ENCODE measurements around the gene POMT2.

The POMT2 gene

DNA sequence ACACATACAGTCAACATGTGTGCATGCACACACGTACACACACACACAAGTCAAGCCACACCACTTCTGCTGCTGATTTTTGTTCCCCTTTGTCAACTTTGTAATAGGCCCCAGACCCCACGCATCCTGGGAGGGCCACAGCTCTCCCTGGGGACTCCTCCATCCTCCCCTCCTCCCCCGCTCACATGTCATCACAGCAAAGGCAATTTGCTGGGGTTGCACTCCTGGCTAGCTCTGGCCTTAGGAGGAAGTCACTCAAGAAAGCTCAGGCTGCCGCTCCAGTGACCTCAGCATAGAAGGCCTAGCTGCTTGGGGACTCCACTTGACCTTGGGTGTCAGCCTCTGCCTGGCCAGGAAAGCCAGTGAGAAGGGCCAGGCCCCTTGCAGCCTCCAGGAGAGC lies 76.8 kb downstream of the POMT2 start:
- Mint-ChIP-seq H3K9me3 (no peaks in the 10 kb centered on the region), H3K36me3 (no peaks in the 10 kb centered on the region), H3K27ac (no peak overlapping the region), H3K4me1 (no peaks in the 10 kb centered on the region), H3K4me3 (no peak overlapping the region), H3K27me3 (peaks cover 5% of the 10 kb centered on the region)
- no peak for DNase-seq
- CTCF ChIA-PET, result no interaction called here

DNA sequence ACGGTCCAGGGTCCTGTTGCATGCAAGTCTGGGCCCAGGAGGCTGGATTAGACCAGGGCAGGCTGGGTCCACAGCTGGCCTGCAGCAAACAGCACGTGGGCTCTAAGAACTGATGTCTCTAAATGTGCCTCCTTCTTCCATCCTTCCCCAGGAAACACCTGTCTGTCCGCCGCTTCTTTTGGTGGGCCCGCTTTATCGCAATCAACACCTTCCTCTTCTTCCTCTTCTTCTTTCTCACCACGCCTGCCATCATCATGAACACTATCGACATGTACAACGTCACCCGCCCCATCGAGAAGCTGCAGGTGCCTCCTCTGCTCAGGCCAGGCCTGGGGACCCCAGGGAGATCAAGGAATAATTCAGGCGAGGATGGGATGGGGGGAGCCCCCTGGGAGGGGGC lies 77.9 kb downstream of the POMT2 start:
- H3K27ac Mint-ChIP-seq, result no peak overlapping the region
- H3K27me3 Mint-ChIP-seq, result peaks cover 5% of the 10 kb centered on the region
- H3K4me1 Mint-ChIP-seq, result no peaks in the 10 kb centered on the region
- CTCF ChIA-PET, result no interaction called here
- H3K36me3 Mint-ChIP-seq, result no peaks in the 10 kb centered on the region
- H3K9me3 Mint-ChIP-seq, result no peaks in the 10 kb centered on the region
- H3K4me3 Mint-ChIP-seq, result no peak overlapping the region
- DNase-seq, result no peak

DNA sequence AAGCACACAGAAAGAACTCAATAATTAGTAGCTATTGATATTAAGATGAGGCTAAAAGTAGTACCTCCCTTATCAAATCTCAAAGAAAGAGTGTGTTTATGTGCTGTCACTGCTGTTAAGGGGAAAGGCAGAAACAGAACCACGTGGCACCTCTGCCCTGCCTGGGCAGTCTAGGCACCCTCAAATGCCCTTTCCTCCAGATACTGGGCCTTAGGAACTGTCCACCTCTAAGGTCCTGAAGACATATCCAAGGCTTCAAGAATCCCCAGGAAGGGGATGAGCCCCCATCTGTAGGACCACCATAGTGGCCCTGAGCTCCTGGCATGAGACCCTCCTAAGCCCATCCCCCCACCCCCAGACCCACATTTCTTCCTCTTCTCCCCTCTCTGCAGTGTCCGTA lies 78.7 kb downstream of the POMT2 start:
- CTCF ChIA-PET, result no interaction called here
- Mint-ChIP-seq H3K4me1 (no peaks in the 10 kb centered on the region), H3K4me3 (no peak overlapping the region), H3K27ac (no peak overlapping the region), H3K27me3 (peaks cover 5% of the 10 kb centered on the region), H3K9me3 (no peaks in the 10 kb centered on the region), H3K36me3 (no peaks in the 10 kb centered on the region)
- DNase-seq, result no peak

DNA sequence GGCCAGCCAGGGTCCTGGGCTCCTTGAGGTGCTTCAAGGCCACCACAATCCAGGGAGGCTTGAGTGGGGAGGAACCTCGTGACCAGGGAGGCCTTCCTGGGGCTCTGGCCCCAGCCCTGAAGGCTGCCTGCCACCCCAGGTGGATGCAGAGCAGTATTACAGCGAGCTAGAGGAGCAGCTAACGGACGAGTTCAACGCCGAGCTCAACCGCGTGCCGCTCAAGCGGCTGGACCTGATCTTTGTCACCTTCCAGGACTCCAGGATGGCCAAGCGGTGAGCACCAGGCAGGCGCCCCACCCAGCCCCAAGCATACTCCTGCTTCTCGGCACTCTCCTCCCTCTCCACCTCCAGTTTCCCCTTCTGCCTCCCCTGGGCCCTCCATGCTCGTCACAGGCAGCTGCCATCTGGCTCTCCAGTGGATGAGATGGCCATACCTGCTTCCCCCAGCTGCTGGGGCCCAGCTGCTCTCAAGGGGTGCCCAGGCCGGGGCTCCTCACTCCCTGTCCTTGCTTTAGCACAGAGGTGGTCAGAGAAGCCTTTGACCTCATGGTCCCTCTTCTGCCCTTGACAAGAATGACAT lies 80.3 kb downstream of the POMT2 start:
- no peak for DNase-seq
- Mint-ChIP-seq H3K36me3 (no peaks in the 10 kb centered on the region), H3K4me1 (no peaks in the 10 kb centered on the region), H3K9me3 (no peaks in the 10 kb centered on the region), H3K4me3 (no peak overlapping the region), H3K27me3 (peaks cover 5% of the 10 kb centered on the region), H3K27ac (no peak overlapping the region)
- CTCF ChIA-PET, result no interaction called here

DNA sequence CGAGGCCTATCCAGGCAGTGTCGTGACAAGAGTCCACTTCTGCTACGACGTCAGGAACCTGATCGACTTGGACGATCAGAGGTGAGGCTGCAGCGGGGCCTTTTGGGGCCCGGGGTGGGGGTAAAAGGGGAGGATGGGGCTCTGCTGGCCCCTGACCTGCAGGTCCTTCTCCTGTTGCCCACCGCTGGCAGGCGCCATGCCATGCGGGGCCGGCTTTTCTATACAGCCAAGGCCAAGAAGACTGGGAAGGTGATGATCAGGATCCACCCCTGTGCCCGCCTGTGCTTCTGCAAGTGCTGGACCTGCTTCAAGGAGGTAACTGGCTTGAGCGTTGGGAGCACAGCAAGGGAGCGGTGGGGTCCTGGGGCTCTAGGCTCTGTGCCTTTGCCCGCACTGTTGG lies 81.3 kb downstream of the POMT2 start:
- Mint-ChIP-seq H3K9me3 (no peaks in the 10 kb centered on the region), H3K27me3 (peaks cover 5% of the 10 kb centered on the region), H3K4me3 (no peak overlapping the region), H3K27ac (no peak overlapping the region), H3K4me1 (no peaks in the 10 kb centered on the region), H3K36me3 (no peaks in the 10 kb centered on the region)
- no peak for DNase-seq
- CTCF ChIA-PET, result no interaction called here

DNA sequence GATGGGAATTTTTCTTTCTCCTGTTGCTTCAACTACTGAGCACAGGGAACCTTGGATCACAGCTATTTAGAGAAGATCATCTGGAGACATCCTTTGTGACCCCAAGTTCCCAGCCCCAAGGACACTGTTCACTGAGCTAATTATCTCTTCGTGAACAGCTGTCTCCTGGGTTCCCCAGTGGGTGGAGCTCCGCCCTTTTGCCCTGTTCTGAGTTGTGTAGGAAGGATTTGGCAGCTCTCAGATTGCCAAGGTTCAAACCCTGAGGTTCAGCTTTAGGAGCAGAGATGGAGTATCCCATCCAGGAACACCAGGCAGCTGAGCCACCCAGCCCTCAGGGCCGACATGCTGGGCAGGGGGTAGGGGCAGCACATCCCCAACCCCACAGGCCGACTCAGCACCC lies 81.7 kb downstream of the POMT2 start:
- Mint-ChIP-seq H3K4me3 (no peak overlapping the region), H3K4me1 (no peaks in the 10 kb centered on the region), H3K27me3 (peaks cover 5% of the 10 kb centered on the region), H3K27ac (no peak overlapping the region), H3K36me3 (no peaks in the 10 kb centered on the region), H3K9me3 (no peaks in the 10 kb centered on the region)
- CTCF ChIA-PET, result no interaction called here
- no peak for DNase-seq

DNA sequence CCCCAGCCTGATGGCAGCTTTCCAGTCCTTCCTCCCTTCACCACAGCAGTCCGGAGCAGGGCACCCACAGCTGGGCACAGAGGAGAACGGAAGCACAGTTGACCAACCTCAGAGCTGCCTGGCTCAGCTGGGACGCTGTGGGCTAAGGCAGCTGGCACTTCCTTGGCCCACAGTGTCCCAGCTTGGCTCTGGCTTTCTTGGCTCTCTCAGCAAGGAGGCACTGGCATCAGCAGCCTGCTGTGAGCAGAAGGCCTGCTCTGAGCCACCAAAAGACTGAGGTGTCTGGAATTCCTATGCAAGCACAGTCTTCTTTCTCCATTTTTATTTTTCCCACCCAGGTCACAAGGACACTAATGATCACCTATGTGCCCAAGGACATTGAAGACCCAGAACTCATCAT lies 82.3 kb downstream of the POMT2 start:
- H3K4me3 Mint-ChIP-seq, result no peak overlapping the region
- DNase-seq, result no peak
- H3K9me3 Mint-ChIP-seq, result no peaks in the 10 kb centered on the region
- no peaks in the 10 kb centered on the region for H3K36me3 Mint-ChIP-seq
- CTCF ChIA-PET, result interaction anchor here (1.5 kb wide), 1 partner anchor 26 kb away, joined by 5 read pairs; no protein-coding TSS in a partner anchor
- peaks cover 6% of the 10 kb centered on the region for H3K27me3 Mint-ChIP-seq
- no peak overlapping the region for H3K27ac Mint-ChIP-seq
- H3K4me1 Mint-ChIP-seq, result no peaks in the 10 kb centered on the region

DNA sequence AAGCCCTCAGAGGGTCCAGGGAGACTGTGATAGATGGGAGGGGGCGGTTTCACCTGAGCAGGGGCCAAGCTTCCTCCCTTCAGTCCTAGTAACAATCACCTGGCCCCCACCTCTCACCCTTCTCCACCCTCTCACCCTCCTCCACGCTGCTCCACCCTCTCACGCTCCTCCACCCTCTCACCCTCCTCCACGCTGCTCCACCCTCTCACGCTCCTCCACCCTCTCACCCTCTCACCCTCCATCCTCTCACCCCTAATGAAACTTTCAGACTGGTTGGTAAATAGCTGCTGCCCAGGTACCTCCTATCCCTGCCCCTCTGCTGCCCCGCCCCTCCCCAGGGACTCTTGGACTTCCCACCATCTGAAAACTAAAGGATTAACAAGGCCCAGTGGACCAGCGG lies 83.9 kb downstream of the POMT2 start:
- Mint-ChIP-seq H3K4me1 (no peaks in the 10 kb centered on the region), H3K27ac (no peak overlapping the region), H3K4me3 (no peak overlapping the region), H3K36me3 (no peaks in the 10 kb centered on the region), H3K27me3 (peaks cover 4% of the 10 kb centered on the region), H3K9me3 (no peaks in the 10 kb centered on the region)
- CTCF ChIA-PET, result no interaction called here
- DNase-seq, result no peak

DNA sequence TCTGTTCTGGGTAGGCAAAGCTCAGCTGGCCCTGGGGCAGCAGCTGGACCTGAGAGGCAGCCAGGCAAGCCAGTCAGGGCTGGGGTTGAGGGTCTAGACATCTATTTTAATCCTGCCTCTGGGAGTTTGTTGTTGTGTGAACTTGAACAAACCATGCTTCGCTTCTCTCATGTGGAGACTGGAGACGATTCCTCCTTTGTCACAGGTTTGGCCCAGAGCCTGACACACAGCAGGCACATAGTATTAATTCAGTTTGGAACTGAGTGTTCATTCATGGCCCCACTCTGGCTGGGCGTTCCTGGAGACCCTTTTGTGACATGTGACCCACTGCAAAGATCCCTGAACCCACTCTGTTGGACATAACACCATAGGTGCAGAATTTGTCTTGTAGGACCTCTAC lies 89.0 kb downstream of the POMT2 start:
- DNase-seq, result no peak
- no peaks in the 10 kb centered on the region for H3K36me3 Mint-ChIP-seq
- no peak overlapping the region for H3K27ac Mint-ChIP-seq
- CTCF ChIA-PET, result no interaction called here
- H3K27me3 Mint-ChIP-seq, result peaks cover 4% of the 10 kb centered on the region
- H3K4me3 Mint-ChIP-seq, result no peak overlapping the region
- H3K9me3 Mint-ChIP-seq, result no peaks in the 10 kb centered on the region
- H3K4me1 Mint-ChIP-seq, result no peaks in the 10 kb centered on the region

DNA sequence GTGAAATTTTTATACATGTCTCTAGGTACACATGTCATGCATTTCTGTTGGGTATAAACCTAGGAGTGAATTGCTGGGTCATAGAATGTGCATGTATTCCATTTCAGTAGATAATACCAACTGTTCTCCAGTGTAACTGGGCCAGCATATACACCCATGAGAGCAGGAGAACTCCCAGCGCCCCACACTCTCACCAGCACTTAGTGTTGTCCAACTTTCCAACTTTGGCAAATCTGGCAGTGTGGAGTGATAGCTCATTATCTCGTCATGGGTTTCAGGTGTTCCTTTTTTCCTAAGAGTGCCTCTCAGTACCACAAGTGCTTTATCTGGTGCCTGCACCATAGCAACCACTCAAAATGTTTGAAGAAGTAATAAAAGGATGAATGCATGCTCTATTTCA lies 89.8 kb downstream of the POMT2 start:
- Mint-ChIP-seq H3K4me3 (no peak overlapping the region), H3K36me3 (no peaks in the 10 kb centered on the region), H3K27me3 (peaks cover 4% of the 10 kb centered on the region), H3K27ac (no peak overlapping the region), H3K4me1 (no peaks in the 10 kb centered on the region), H3K9me3 (no peaks in the 10 kb centered on the region)
- CTCF ChIA-PET, result interaction anchor here (1.8 kb wide), 1 partner anchor 79 kb away, joined by 9 read pairs; no protein-coding TSS in a partner anchor
- DNase-seq, result no peak

DNA sequence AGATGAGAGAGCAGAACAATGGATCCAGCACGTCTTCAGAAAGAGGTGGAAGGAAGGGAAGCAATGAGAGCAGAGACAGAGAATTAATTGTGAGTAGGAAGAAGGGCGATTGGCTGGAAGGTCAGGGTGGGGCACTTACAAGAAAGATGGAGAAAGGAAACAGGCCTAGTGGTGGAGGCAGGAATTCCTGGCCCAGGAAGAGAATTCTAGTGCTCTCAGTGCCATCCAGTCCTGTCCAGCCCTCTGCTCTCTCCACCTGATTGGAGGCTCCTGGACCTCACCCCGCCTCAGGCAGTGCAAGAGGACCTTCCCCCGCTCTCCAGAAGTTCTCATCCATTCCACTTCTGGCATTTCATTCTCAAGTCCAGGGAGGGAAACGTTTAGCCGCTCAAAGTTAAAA lies 92.6 kb downstream of the POMT2 start:
- H3K9me3 Mint-ChIP-seq, result no peaks in the 10 kb centered on the region
- no peaks in the 10 kb centered on the region for H3K4me1 Mint-ChIP-seq
- H3K4me3 Mint-ChIP-seq, result no peak overlapping the region
- H3K36me3 Mint-ChIP-seq, result no peaks in the 10 kb centered on the region
- peaks cover under 1% of the 10 kb centered on the region for H3K27me3 Mint-ChIP-seq
- CTCF ChIA-PET, result interaction anchor here (0.6 kb wide), 1 partner anchor 80 kb away, joined by 3 read pairs; no protein-coding TSS in a partner anchor
- no peak for DNase-seq
- no peak overlapping the region for H3K27ac Mint-ChIP-seq

DNA sequence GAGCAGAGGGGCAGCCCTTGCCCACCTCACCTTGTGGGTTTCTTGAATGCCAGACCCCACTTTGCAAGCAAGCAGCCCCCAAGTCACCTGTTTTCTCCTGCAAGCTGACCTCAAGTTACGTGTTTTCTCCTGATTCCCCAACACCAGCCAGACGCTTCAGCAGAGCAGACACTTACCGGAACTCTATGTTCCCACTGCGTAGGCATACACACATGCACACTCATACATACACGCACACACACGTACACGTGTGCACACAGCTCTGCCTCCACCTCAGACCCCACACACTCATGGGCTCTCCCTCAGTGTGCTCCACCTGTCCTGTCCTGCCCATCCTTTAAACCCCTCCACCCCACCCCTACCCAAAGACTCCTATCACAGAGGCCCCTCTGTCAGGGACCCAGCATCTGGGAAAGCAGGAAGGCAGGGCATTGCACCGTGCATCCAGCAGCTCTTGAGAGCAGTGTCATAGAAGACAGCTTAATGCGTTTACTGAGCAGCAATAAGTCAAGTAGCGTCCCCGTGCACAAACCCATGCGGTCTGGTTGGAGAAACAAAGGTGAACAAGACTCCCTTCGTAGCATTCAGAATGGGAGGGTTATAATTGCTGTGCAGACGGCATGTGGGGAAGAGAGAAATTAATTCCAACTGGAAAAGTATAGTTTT lies 94.7 kb downstream of the POMT2 start:
- no peak for DNase-seq
- CTCF ChIA-PET, result no interaction called here
- Mint-ChIP-seq H3K4me3 (no peak overlapping the region), H3K27me3 (no peaks in the 10 kb centered on the region), H3K4me1 (no peaks in the 10 kb centered on the region), H3K9me3 (no peaks in the 10 kb centered on the region), H3K27ac (no peak overlapping the region), H3K36me3 (no peaks in the 10 kb centered on the region)

DNA sequence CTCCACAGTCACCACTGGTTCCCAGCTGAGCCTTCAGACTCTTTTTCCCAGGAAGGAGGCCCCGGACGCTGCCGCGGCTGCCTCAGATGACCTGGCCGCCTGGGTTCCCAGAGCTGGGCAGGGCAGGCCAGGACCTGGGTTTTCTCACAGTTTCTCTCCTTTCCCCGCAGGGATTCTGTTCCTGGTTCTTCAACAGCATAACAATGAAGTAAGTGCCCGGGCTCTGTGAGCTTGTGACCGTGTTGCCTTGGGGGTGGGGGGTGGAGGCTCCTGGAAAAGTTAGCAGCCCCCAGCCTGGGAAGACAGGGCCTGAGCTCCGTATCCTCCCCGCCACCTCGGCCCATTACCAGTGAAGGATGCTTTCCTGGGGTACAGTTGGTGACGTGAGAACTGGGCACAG lies 95.4 kb downstream of the POMT2 start:
- no peak overlapping the region for H3K4me3 Mint-ChIP-seq
- no peaks in the 10 kb centered on the region for H3K4me1 Mint-ChIP-seq
- H3K36me3 Mint-ChIP-seq, result no peaks in the 10 kb centered on the region
- no peaks in the 10 kb centered on the region for H3K27me3 Mint-ChIP-seq
- no peak overlapping the region for H3K27ac Mint-ChIP-seq
- DNase-seq, result no peak
- CTCF ChIA-PET, result no interaction called here
- no peaks in the 10 kb centered on the region for H3K9me3 Mint-ChIP-seq
